Measurements from ENCODE around the gene PCDHA2. TPM values are rescaled to one million over a fixed set of nuclear protein-coding genes. Genes with fewer than 3 reads are reported as not detected.
"Not testable (repeated sequence)": the region's sequence is repeated elsewhere in the genome, so short reads cannot be mapped to it uniquely, and the experiment has no call there.

The PCDHA2 gene
- polyA plus RNA-seq, 1 experiment, result 0.05 TPM

DNA sequence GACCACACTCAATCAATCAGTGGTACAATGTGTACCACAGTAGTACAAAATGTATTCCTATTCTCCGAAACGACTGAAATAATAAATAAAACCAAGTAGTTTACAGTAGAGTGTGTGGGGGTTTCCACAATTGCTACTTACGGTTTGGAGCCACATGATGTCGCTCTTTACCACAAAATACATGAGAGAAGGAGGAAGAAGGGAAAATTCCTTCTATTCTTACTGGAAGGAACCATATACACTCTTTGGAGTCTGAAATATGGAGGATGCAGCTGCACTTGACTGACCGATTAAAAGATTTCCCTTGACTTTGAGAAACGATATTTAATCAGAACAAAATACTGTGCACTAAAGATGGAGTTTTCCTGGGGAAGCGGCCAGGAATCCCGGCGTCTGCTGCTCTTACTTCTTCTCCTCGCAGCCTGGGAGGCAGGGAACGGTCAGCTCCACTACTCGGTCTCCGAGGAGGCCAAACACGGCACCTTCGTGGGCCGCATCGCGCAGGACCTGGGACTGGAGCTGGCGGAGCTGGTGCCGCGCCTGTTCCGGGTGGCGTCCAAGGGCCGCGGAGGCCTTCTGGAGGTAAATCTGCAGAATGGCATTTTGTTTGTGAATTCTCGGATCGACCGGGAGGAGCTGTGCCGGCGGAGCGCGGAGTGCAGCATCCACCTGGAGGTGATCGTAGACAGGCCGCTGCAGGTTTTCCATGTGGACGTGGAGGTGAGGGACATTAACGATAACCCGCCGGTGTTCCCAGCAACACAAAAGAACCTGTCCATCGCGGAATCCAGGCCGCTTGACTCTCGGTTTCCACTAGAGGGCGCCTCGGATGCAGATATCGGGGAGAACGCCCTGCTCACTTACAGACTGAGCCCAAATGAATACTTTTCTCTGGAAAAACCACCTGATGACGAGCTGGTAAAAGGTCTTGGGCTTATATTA, 12.5 kb downstream of the PCDHA2 start, which contains the start of gene PCDHA4:
PCDHA4 (plus strand) TSS at position 235 of the 942 bp plus-strand sequence.
- Histone ChIP-seq H3K9me3 (ENCODE audit: control insufficient read depth, insufficient read depth, low read length) (peaks cover 36% of the 10 kb centered on the region), H3K27ac (ENCODE audit: low read depth, low read length) (no peak within 1 kb of the TSS), H3K4me3 (ENCODE audit: low read depth, low read length) (no peak within 1 kb of the TSS), H3K27me3 (ENCODE audit: control insufficient read depth, insufficient read depth, low read length) (no peaks in the 10 kb centered on the region)
- no peak for DNase-seq (ENCODE audit: low read depth, low spot score)
- POLR2A ChIA-PET, result no interaction called here
- CTCF ChIA-PET, result no interaction called here
- TF ChIP-seq, protein P1, sequence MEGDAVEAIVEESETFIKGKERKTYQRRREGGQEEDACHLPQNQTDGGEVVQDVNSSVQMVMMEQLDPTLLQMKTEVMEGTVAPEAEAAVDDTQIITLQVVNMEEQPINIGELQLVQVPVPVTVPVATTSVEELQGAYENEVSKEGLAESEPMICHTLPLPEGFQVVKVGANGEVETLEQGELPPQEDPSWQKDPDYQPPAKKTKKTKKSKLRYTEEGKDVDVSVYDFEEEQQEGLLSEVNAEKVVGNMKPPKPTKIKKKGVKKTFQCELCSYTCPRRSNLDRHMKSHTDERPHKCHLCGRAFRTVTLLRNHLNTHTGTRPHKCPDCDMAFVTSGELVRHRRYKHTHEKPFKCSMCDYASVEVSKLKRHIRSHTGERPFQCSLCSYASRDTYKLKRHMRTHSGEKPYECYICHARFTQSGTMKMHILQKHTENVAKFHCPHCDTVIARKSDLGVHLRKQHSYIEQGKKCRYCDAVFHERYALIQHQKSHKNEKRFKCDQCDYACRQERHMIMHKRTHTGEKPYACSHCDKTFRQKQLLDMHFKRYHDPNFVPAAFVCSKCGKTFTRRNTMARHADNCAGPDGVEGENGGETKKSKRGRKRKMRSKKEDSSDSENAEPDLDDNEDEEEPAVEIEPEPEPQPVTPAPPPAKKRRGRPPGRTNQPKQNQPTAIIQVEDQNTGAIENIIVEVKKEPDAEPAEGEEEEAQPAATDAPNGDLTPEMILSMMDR (IDR thresholded peaks at IDR 0.05; ENCODE audit: low read depth, low read length), result 0 out of 2 replicates have a peak, but pooled peaks have one; percentile 13

DNA sequence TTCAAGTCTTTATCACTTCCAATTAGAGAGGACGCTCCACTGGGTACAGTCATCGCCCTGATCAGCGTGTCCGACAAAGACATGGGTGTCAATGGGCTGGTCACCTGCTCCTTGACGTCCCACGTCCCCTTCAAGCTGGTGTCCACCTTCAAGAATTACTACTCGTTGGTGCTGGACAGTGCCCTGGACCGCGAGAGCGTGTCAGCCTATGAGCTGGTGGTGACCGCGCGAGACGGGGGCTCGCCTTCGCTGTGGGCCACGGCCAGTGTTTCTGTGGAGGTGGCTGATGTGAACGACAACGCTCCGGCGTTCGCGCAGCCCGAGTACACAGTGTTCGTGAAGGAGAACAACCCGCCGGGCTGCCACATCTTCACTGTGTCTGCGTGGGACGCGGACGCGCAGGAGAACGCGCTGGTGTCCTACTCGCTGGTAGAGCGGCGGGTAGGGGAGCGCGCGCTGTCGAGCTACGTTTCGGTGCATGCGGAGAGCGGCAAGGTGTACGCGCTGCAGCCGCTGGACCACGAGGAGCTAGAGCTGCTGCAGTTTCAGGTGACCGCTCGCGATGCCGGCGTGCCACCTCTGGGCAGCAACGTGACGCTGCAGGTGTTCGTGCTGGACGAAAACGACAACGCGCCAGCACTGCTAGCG, 13.7 kb downstream of the PCDHA2 start:
- peaks cover 24% of the 10 kb centered on the region for H3K9me3 ChIP-seq (ENCODE audit: control insufficient read depth, insufficient read depth, low read length)
- DNase-seq (ENCODE audit: low read depth, low spot score); H3K27ac ChIP-seq (ENCODE audit: low read depth, low read length); H3K27me3 ChIP-seq (ENCODE audit: control insufficient read depth, insufficient read depth, low read length); H3K4me3 ChIP-seq (ENCODE audit: low read depth, low read length); CTCF ChIA-PET; POLR2A ChIA-PET: not testable (repeated sequence)

DNA sequence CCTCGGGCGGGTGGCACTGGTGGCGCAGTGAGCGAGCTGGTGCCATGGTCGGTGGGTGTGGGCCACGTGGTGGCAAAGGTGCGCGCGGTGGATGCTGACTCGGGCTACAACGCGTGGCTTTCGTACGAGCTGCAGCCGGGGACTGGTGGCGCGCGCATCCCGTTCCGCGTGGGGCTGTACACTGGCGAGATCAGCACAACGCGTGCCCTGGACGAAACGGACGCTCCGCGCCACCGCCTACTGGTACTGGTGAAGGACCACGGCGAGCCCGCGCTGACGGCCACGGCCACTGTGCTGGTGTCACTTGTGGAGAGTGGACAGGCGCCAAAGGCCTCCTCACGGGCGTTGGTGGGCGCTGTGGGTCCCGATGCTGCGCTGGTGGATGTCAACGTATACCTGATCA, 14.2 kb downstream of the PCDHA2 start:
- TF ChIP-seq, protein P1 (IDR thresholded peaks at IDR 0.05; ENCODE audit: low read depth, low read length), result no peak
- ChIA-PET CTCF (no interaction called here), POLR2A (no interaction called here)
- H3K27me3 ChIP-seq (ENCODE audit: control insufficient read depth, insufficient read depth, low read length), result no peaks in the 10 kb centered on the region
- no peak for DNase-seq (ENCODE audit: low read depth, low spot score)
- H3K4me3 ChIP-seq (ENCODE audit: low read depth, low read length), result no peak overlapping the region
- H3K9me3 ChIP-seq (ENCODE audit: control insufficient read depth, insufficient read depth, low read length), result peaks cover 23% of the 10 kb centered on the region
- no peak overlapping the region for H3K27ac ChIP-seq (ENCODE audit: low read depth, low read length)

DNA sequence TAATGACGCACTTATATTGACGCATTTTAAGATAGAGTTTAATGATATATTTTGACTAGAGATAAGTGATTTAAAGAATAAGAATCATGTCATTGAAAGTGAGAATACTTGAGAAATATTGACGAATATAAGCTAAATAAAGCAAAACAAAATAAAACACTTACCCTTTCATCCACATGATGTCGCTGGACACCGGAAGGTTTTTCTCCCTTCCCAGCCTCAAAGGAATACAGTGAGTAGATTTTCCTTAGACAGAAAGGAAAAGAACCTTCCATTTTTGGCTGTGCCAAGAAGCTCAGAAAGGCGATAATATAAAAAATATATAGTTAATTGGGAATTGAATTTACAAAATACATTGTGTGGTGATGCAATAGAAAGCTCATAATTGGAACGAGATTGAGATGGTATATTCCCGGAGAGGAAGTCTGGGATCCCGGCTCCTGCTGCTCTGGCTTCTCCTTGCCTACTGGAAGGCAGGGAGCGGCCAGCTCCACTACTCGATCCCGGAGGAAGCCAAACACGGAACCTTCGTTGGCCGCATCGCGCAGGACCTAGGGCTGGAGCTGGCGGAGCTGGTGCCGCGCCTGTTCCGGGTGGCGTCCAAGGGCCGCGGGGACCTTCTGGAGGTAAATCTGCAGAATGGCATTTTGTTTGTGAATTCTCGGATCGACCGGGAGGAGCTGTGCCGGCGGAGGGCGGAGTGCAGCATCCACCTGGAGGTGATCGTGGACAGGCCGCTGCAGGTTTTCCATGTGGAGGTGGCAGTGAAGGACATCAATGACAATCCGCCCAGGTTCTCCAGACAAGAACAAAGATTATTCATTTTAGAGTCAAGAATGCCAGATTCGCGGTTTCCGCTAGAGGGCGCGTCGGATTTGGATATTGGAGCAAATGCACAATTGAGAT, 27.0 kb downstream of the PCDHA2 start, which contains the start of gene PCDHA5:
PCDHA5 (plus strand) TSS at position 239 of the 906 bp plus-strand sequence.
- H3K27ac ChIP-seq (ENCODE audit: low read depth, low read length), result no peak within 1 kb of the TSS
- CTCF ChIA-PET, result interaction anchor here (1.7 kb wide), 1 partner anchor 16 kb away, joined by 5 read pairs; no protein-coding TSS in a partner anchor
- TF ChIP-seq, protein P1 (IDR thresholded peaks at IDR 0.05; ENCODE audit: low read depth, low read length), result peak; percentile 25
- POLR2A ChIA-PET, result no interaction called here
- no peak within 1 kb of the TSS for H3K4me3 ChIP-seq (ENCODE audit: low read depth, low read length)
- no peak for DNase-seq (ENCODE audit: low read depth, low spot score)
- peaks cover 23% of the 10 kb centered on the region for H3K9me3 ChIP-seq (ENCODE audit: control insufficient read depth, insufficient read depth, low read length)
- no peaks in the 10 kb centered on the region for H3K27me3 ChIP-seq (ENCODE audit: control insufficient read depth, insufficient read depth, low read length)

DNA sequence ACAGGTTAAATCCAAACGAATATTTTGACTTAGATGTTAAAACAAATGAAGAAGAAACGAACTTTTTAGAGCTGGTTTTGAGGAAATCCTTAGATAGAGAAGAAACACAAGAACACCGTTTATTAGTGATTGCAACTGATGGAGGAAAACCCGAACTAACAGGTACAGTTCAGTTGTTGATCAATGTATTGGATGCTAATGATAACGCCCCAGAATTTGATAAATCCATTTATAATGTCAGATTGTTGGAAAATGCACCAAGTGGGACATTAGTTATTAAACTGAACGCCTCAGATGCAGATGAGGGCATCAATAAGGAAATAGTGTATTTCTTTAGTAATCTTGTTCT, 27.6 kb downstream of the PCDHA2 start:
- ChIA-PET POLR2A (no interaction called here), CTCF (no interaction called here)
- DNase-seq (ENCODE audit: low read depth, low spot score), result no peak
- Histone ChIP-seq H3K27ac (ENCODE audit: low read depth, low read length) (no peak overlapping the region), H3K27me3 (ENCODE audit: control insufficient read depth, insufficient read depth, low read length) (no peaks in the 10 kb centered on the region), H3K4me3 (ENCODE audit: low read depth, low read length) (no peak overlapping the region), H3K9me3 (ENCODE audit: control insufficient read depth, insufficient read depth, low read length) (peaks cover 23% of the 10 kb centered on the region)
- TF ChIP-seq, protein P1 (IDR thresholded peaks at IDR 0.05; ENCODE audit: low read depth, low read length), result no peak

DNA sequence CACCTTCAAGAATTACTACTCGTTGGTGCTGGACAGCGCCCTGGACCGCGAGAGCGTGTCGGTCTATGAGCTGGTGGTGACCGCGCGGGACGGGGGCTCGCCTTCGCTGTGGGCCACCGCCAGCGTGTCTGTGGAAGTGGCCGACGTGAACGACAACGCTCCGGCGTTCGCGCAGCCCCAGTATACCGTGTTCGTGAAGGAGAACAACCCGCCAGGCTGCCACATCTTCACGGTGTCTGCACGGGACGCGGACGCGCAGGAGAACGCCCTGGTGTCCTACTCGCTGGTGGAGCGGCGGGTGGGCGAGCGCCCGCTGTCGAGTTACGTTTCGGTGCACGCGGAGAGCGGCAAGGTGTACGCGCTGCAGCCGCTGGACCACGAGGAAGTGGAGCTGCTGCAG, 28.3 kb downstream of the PCDHA2 start:
- CTCF ChIA-PET; POLR2A ChIA-PET; H3K27me3 ChIP-seq (ENCODE audit: control insufficient read depth, insufficient read depth, low read length); H3K27ac ChIP-seq (ENCODE audit: low read depth, low read length); DNase-seq (ENCODE audit: low read depth, low spot score); H3K4me3 ChIP-seq (ENCODE audit: low read depth, low read length): not testable (repeated sequence)
- peaks cover 24% of the 10 kb centered on the region for H3K9me3 ChIP-seq (ENCODE audit: control insufficient read depth, insufficient read depth, low read length)

All from AG04450 (cell line).